Testis (tissue), 2 donors: Measurements from ENCODE around the gene GFRA3.

Experiments used
- CTCF ChIP-seq, 3 experiments: fragments of 450-650 bp in 2 of 3; fragments of 200-600 bp in 1 of 3; sonication (generic) in 1 of 3; IDR thresholded peaks; one replicate each; pipeline ENCODE4 v1.5.1; 2016 to 2019; ENCODE audit warnings: antibody characterized with exemption in 3 of 3, mild to moderate bottlenecking in 2 of 3, moderate library complexity in 1 of 3
- POLR2A ChIP-seq: fragments of 450-650 bp; IDR thresholded peaks from one replicate; pipeline ENCODE4 v1.6.1; 2017; ENCODE audit warnings: antibody characterized with exemption, mild to moderate bottlenecking, moderate library complexity

- TF ChIP-seq POLR2A, result no peak
- TF ChIP-seq CTCF (IDR thresholded peaks at IDR 0.05), result no peak
These were observed 16.8 kb downstream of the GFRA3 start for GRCh38 chr5:138257583-138257982.
